GM12878 (cell line): ENCODE measurements around the gene DNASE2. TPM values are rescaled to one million over a fixed set of nuclear protein-coding genes. Genes with fewer than 3 reads are reported as not detected.

ENCODE experiments used
- ATAC-seq: fragments of 200-7000 bp; cut with Tn5 transposase; 3 replicates; pipeline ENCODE4 v1.9.1; 2020; ENCODE audit warnings: mild to moderate bottlenecking, moderate library complexity
- BruUV-seq: library from RNA; stranded (reverse); fragments of 400-500 nt; replicated peaks from 2 replicates; lab custom pipeline; 2021; lab: Mats Ljungman, UMichigan
- CTCF ChIA-PET: fragments of 300-600 bp; sonication (Branson Sonifier 250); formaldehyde crosslinking; extraction: SDS; loops from one replicate; lab custom pipeline; 2021; ENCODE audit warnings: inconsistent platforms; lab: Yijun Ruan, JAX
- POLR2A ChIA-PET: fragments of 350-600 bp; formaldehyde crosslinking; extraction: SDS; loops from one replicate; lab custom pipeline; 2021; ENCODE audit warnings: inconsistent platforms; lab: Charles Lee
- RAD21 ChIA-PET: fragments of 300-600 bp; sonication (Branson Sonifier 250); formaldehyde crosslinking; loops from one replicate; lab custom pipeline; 2023; ENCODE audit warnings: antibody characterized with exemption; ENCODE audit not compliant: unreplicated experiment; lab: Charles Lee
- SMC1A ChIA-PET: fragments of 300-600 bp; sonication (Branson Sonifier 250); formaldehyde crosslinking; loops from one replicate; lab custom pipeline; 2023; ENCODE audit not compliant: unreplicated experiment, uncharacterized antibody; lab: Charles Lee
- DNase-seq: peaks from one replicate; pipeline ENCODE4 v3.0.0-alpha.2; 2011; ENCODE audit warnings: low read depth, low spot score
- FAIRE-seq: peaks from 3 replicates; lab custom pipeline; 2011; peaks lifted over from hg19 to GRCh38; lab: Jason Lieb, UNC
- H2AFZ ChIP-seq: 2 replicates; pipeline ENCODE4 v1.6.0; 2011; ENCODE audit warnings: low read depth, low read length, control low read depth; ENCODE audit not compliant: control insufficient read depth
- H3K27ac ChIP-seq: 2 replicates; pipeline ENCODE4 v1.5.1; 2011; ENCODE audit warnings: control low read depth; ENCODE audit not compliant: control insufficient read depth, insufficient read depth
- H3K27me3 ChIP-seq, 2 experiments: replicated peaks in 1 of 2; 2 replicates each; pipeline versions ENCODE4 v1.6.0 to v1.6.1; 2011; ENCODE audit warnings: low read length in 1 of 2; ENCODE audit not compliant: control insufficient read depth in 2 of 2, insufficient read depth in 2 of 2
- H3K36me3 ChIP-seq, 2 experiments: 2 replicates each; pipeline ENCODE4 v1.5.1; 2011; ENCODE audit warnings: low read length in 1 of 2; ENCODE audit not compliant: control insufficient read depth in 2 of 2, insufficient read depth in 2 of 2
- H3K4me1 ChIP-seq: 2 replicates; pipeline ENCODE4 v1.6.1; 2011; ENCODE audit warnings: mild to moderate bottlenecking, low read length, moderate library complexity, mixed read lengths; ENCODE audit not compliant: control insufficient read depth, insufficient read depth
- H3K4me2 ChIP-seq: 2 replicates; pipeline ENCODE4 v1.6.0; 2011; ENCODE audit warnings: control low read depth; ENCODE audit not compliant: control insufficient read depth, insufficient read depth
- H3K4me3 ChIP-seq: fragments of 200-600 bp; sonication (generic); 2 replicates; pipeline ENCODE4 v1.5.1; 2016
- H3K79me2 ChIP-seq: 2 replicates; pipeline ENCODE4 v1.6.0; 2011; ENCODE audit warnings: low read length; ENCODE audit not compliant: control insufficient read depth, insufficient read depth
- H3K9ac ChIP-seq: 2 replicates; pipeline ENCODE4 v1.8.0; 2011; ENCODE audit warnings: low read length, control low read depth, mixed read lengths; ENCODE audit not compliant: control insufficient read depth, insufficient read depth
- H3K9me3 ChIP-seq: replicated peaks from 3 replicates; pipeline ENCODE4 v1.5.1; 2011; ENCODE audit warnings: mild to moderate bottlenecking, low read length; ENCODE audit not compliant: control insufficient read depth, insufficient read depth
- H4K20me1 ChIP-seq: 2 replicates; pipeline ENCODE4 v1.6.0; 2011; ENCODE audit not compliant: control insufficient read depth, insufficient read depth
- GABPA ChIP-seq: IDR thresholded peaks from 2 replicates; pipeline ENCODE4 v1.6.1; 2014; ENCODE audit warnings: antibody characterized with exemption, low read depth, mild to moderate bottlenecking, inconsistent platforms
- MXI1 ChIP-seq: fragments of 150-350 bp; IDR thresholded peaks from 2 replicates; pipeline ENCODE4 v1.6.1; 2011; ENCODE audit warnings: low read depth, mild to moderate bottlenecking, inconsistent platforms, low read length, improper control_type of control experiment
- WGBS: methylation state at CpG from one replicate; pipeline ENCODE4 v1.1.6; 2016; ENCODE audit warnings: low lambda C conversion rate; ENCODE audit not compliant: insufficient replicate concordance, insufficient coverage; ENCODE audit errors: missing lambda C conversion rate; 5-methylcytosine and 5-hydroxymethylcytosine counted together
- in situ Hi-C: fragments of 300-500 bp; cut with MboI; formaldehyde crosslinking; loops from 9 replicates; pipeline ENCODE4 v1.14.3; 2018; ENCODE audit warnings: mixed read lengths
- intact Hi-C: fragments of 100-400 bp; cut with micrococcal nuclease; formaldehyde crosslinking; loops from one replicate; pipeline ENCODE4 v1.14.2; 2022; ENCODE audit not compliant: unreplicated experiment
- polyA plus RNA-seq, 11 experiments: library from polyadenylated mRNA; depleted of rRNA in 4 of 11; unstranded in 6 of 11; stranded (reverse) in 5 of 11; fragments of >200 nt; fragmentation: Nextera tagmentation in 4 of 11; fragmentation: Illumina TruSeq in 1 of 11; extraction: Ambion mirVana in 4 of 11; extraction: Trizol in 1 of 11; gene quantifications; 1 replicate in 1 of 11; 2 replicates in 10 of 11; pipeline versions ENCODE4 v1.2.1 to v1.2.3, GENCODE V29; 2011 to 2016; ENCODE audit warnings: inconsistent platforms in 2 of 11, missing spikeins in 2 of 11, low read depth in 1 of 11
- total RNA-seq, 4 experiments: library from RNA; depleted of rRNA in 3 of 4; stranded (reverse); fragments of >200 nt in 3 of 4; fragmentation: Illumina TruSeq in 1 of 4; extraction: Trizol in 1 of 4; gene quantifications; 2 replicates each; pipeline versions ENCODE4 v1.2.1 to v1.2.3, GENCODE V29; 2013 to 2021
- TF ChIP-seq, protein P1 (sequence below): fragments of 450-650 bp; IDR thresholded peaks from 2 replicates; pipeline ENCODE4 v1.6.1; 2017; ENCODE audit warnings: low read depth, mild to moderate bottlenecking, moderate library complexity

The DNASE2 gene
- total and polyA plus RNA-seq, 10 of the 15 experiments (the other 5 are each of a cell fraction or from before 2014, with no cell fraction given): 4.9 to 32.1 (median 22.0) TPM

DNA sequence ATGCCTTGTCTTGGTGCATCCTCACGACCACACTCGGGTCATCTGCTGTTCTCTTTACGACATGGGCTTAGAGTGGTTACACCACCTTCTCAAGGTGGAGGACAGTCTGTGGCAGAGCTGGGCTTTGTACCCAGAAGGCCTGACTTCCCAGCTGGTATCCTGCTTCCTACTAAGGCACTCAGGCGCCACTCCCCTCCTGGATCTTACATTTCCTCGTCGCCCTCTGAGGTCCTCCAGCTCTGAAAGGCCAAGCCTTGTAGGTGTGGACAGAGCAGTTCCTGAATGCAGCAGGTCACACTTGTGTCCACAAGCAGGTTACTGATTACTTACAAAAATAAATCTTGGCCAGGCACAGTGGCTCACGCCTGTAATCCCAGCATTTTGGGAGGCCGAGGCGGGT lies 25.9 kb upstream of the DNASE2 start:
- H3K27me3 ChIP-seq: no peaks in the 10 kb centered on the region
- WGBS: 67% methylated on average over 9 of the region's 9 CpGs
- TF ChIP-seq, protein P1, sequence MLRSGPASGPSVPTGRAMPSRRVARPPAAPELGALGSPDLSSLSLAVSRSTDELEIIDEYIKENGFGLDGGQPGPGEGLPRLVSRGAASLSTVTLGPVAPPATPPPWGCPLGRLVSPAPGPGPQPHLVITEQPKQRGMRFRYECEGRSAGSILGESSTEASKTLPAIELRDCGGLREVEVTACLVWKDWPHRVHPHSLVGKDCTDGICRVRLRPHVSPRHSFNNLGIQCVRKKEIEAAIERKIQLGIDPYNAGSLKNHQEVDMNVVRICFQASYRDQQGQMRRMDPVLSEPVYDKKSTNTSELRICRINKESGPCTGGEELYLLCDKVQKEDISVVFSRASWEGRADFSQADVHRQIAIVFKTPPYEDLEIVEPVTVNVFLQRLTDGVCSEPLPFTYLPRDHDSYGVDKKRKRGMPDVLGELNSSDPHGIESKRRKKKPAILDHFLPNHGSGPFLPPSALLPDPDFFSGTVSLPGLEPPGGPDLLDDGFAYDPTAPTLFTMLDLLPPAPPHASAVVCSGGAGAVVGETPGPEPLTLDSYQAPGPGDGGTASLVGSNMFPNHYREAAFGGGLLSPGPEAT: no peak
- no peak for TF ChIP-seq GABPA
- TF ChIP-seq MXI1: no peak
- no peak overlapping the region for H3K9ac ChIP-seq
- no peaks in the 10 kb centered on the region for H3K9me3 ChIP-seq
- H4K20me1 ChIP-seq: no peaks in the 10 kb centered on the region
- no peak overlapping the region for H3K4me2 ChIP-seq
- SMC1A ChIA-PET: interaction anchor here (1.0 kb wide), 2 partner anchors 9 to 17 kb away, joined by 3 read pairs; no protein-coding TSS in a partner anchor
- DNase-seq (no peak), ATAC-seq (no peak), FAIRE-seq (no peak)
- H3K4me1 ChIP-seq: no peaks in the 10 kb centered on the region
- no peaks in the 10 kb centered on the region for H3K79me2 ChIP-seq
- no peak overlapping the region for H3K27ac ChIP-seq
- POLR2A ChIA-PET: interaction anchor here (0.5 to 0.6 kb wide), 2 partner anchors 16 to 91 kb away, joined by 3 to 4 read pairs; no protein-coding TSS in a partner anchor
- intact Hi-C loops (no loop called here), in situ Hi-C loops (no loop called here)
- no peak overlapping the region for H2AFZ ChIP-seq
- RAD21 ChIA-PET: interaction anchor here (1.2 kb wide), 1 partner anchor 12 kb away, joined by 3 read pairs; the partner anchor contains the start of gene SYCE2
- CTCF ChIA-PET: interaction anchor here (1.6 to 2.6 kb wide), 3 partner anchors 25 to 59 kb away, joined by 4 to 10 read pairs (median 9); partner anchors contain the start of gene DNASE2
- no peaks in the 10 kb centered on the region for H3K36me3 ChIP-seq
- H3K4me3 ChIP-seq: no peak overlapping the region
- BruUV-seq: no TSS peak
